IMR-90 (cell line): ENCODE results near the gene MRPL33. TPM values are rescaled to one million over a fixed set of nuclear protein-coding genes. Genes with fewer than 3 reads are reported as not detected.

ENCODE experiments used
- ATAC-seq: fragments of 200-7000 bp; cut with Tn5 transposase; 2 replicates; pipeline ENCODE4 v1.9.1; 2020; ENCODE audit warnings: low read depth, mild to moderate bottlenecking, moderate library complexity
- BruUV-seq: library from RNA; stranded (reverse); fragments of 400-500 nt; replicated peaks from 2 replicates; lab custom pipeline; 2021; lab: Mats Ljungman, UMichigan
- CTCF ChIA-PET: fragments of 300-600 bp; formaldehyde crosslinking; extraction: SDS; loops from one replicate; lab custom pipeline; 2021; ENCODE audit warnings: antibody characterized with exemption; lab: Yijun Ruan, JAX
- POLR2A ChIA-PET: fragments of 300-600 bp; sonication (Branson Sonifier 250); formaldehyde crosslinking; loops from one replicate; lab custom pipeline; 2022; ENCODE audit warnings: antibody characterized with exemption; ENCODE audit not compliant: unreplicated experiment; lab: Charles Lee
- DNase-seq: peaks from one replicate; pipeline ENCODE4 v3.0.0; 2013
- H2AFZ ChIP-seq: replicated peaks from 2 replicates; pipeline ENCODE3; 2013; ENCODE audit warnings: low read length, mild to moderate bottlenecking; ENCODE audit not compliant: poor library complexity
- H2AK5ac ChIP-seq: 2 replicates; pipeline ENCODE4 v1.6.1; 2013; ENCODE audit warnings: low read depth, low read length, inconsistent platforms
- H2AK9ac ChIP-seq: replicated peaks from 2 replicates; pipeline ENCODE3; 2013; ENCODE audit warnings: mild to moderate bottlenecking, low read depth, low read length, moderate library complexity; ENCODE audit not compliant: poor library complexity
- H2BK120ac ChIP-seq: 2 replicates; pipeline ENCODE4 v1.6.1; 2013; ENCODE audit warnings: low read depth, low read length, inconsistent platforms
- H2BK15ac ChIP-seq: 3 replicates; pipeline ENCODE4 v1.6.1; 2013; ENCODE audit warnings: low read depth, low read length, inconsistent platforms
- H2BK20ac ChIP-seq: 2 replicates; pipeline ENCODE4 v1.6.1; 2013; ENCODE audit warnings: low read depth, mild to moderate bottlenecking, inconsistent platforms, low read length, moderate library complexity
- H2BK5ac ChIP-seq: 2 replicates; pipeline ENCODE4 v1.6.1; 2013; ENCODE audit warnings: mild to moderate bottlenecking, low read depth, low read length, inconsistent platforms; ENCODE audit not compliant: poor library complexity, severe bottlenecking
- H3K14ac ChIP-seq: replicated peaks from 2 replicates; pipeline ENCODE4 v1.6.1; 2013; ENCODE audit warnings: low read depth, low read length, inconsistent platforms
- H3K18ac ChIP-seq: 2 replicates; pipeline ENCODE4 v1.6.1; 2013; ENCODE audit warnings: low read depth, low read length, control low read depth
- H3K23ac ChIP-seq: 2 replicates; pipeline ENCODE4 v1.6.1; 2013; ENCODE audit warnings: low read depth, low read length, inconsistent platforms
- H3K27ac ChIP-seq: 2 replicates; pipeline ENCODE4 v1.5.1; 2013; ENCODE audit warnings: mild to moderate bottlenecking, control low read depth, low read length; ENCODE audit not compliant: insufficient read depth
- H3K27me3 ChIP-seq: 2 replicates; pipeline ENCODE4 v1.6.1; 2013; ENCODE audit warnings: low read length; ENCODE audit not compliant: control insufficient read depth, insufficient read depth
- H3K36me3 ChIP-seq: 2 replicates; pipeline ENCODE4 v1.6.1; 2013; ENCODE audit warnings: low read length, mixed read lengths; ENCODE audit not compliant: control insufficient read depth, insufficient read depth
- H3K4ac ChIP-seq: 2 replicates; pipeline ENCODE4 v1.6.1; 2013; ENCODE audit warnings: low read depth, low read length, inconsistent platforms
- H3K4me1 ChIP-seq: 2 replicates; pipeline ENCODE4 v1.6.1; 2013; ENCODE audit warnings: low read length, mixed read lengths; ENCODE audit not compliant: control insufficient read depth, insufficient read depth
- H3K4me2 ChIP-seq: 2 replicates; pipeline ENCODE4 v1.6.1; 2013; ENCODE audit warnings: low read depth, mild to moderate bottlenecking, control low read depth, low read length, moderate library complexity
- H3K4me3 ChIP-seq: 2 replicates; pipeline ENCODE4 v1.5.1; 2013; ENCODE audit warnings: low read depth, mild to moderate bottlenecking, control low read depth, low read length, moderate library complexity; ENCODE audit not compliant: insufficient read depth
- H3K56ac ChIP-seq: 2 replicates; pipeline ENCODE4 v1.6.1; 2013; ENCODE audit warnings: low read length, inconsistent platforms; ENCODE audit not compliant: insufficient read depth; ENCODE audit errors: extremely low read depth
- H3K79me1 ChIP-seq, 2 experiments: 2 replicates each; pipeline ENCODE4 v1.6.1; 2013; ENCODE audit warnings: low read length in 2 of 2, inconsistent platforms in 1 of 2, low read depth in 1 of 2
- H3K9ac ChIP-seq: 2 replicates; pipeline ENCODE4 v1.6.1; 2013; ENCODE audit warnings: low read depth, low read length, control low read depth
- H3K9me1 ChIP-seq: 2 replicates; pipeline ENCODE4 v1.6.1; 2013; ENCODE audit warnings: low read length, inconsistent platforms; ENCODE audit not compliant: insufficient read depth
- H3K9me3 ChIP-seq: 2 replicates; pipeline ENCODE4 v1.6.1; 2013; ENCODE audit warnings: low read length; ENCODE audit not compliant: control insufficient read depth, insufficient read depth
- H4K20me1 ChIP-seq: 2 replicates; pipeline ENCODE4 v1.6.1; 2013; ENCODE audit warnings: low read length, inconsistent platforms; ENCODE audit not compliant: insufficient read depth
- H4K5ac ChIP-seq: 2 replicates; pipeline ENCODE4 v1.6.1; 2013; ENCODE audit warnings: mild to moderate bottlenecking, low read depth, low read length, control low read depth
- H4K8ac ChIP-seq, 2 experiments: 2 replicates each; pipeline ENCODE4 v1.6.1; 2013; ENCODE audit warnings: low read depth in 2 of 2, low read length in 2 of 2, control low read depth in 1 of 2, inconsistent platforms in 1 of 2
- H4K91ac ChIP-seq: 2 replicates; pipeline ENCODE4 v1.6.1; 2013; ENCODE audit warnings: low read depth, low read length, inconsistent platforms; ENCODE audit not compliant: insufficient read depth
- BHLHE40 ChIP-seq: fragments of 150-350 bp; IDR thresholded peaks from 2 replicates; pipeline ENCODE4 v1.6.1; 2016; ENCODE audit warnings: mild to moderate bottlenecking, low read depth, low read length
- CEBPB ChIP-seq: IDR thresholded peaks from 2 replicates; pipeline ENCODE4 v1.6.1; 2012; ENCODE audit warnings: low read depth, low read length, improper control_type of control experiment
- CHD1 ChIP-seq: IDR thresholded peaks from 2 replicates; pipeline ENCODE4 v1.6.1; 2012; ENCODE audit warnings: low read depth, low read length, improper control_type of control experiment
- FOS ChIP-seq: fragments of 150-350 bp; IDR thresholded peaks from 2 replicates; pipeline ENCODE4 v1.6.1; 2016; ENCODE audit warnings: low read depth, low read length
- MAFK ChIP-seq: IDR thresholded peaks from 2 replicates; pipeline ENCODE4 v1.6.1; 2012; ENCODE audit warnings: low read depth, low read length, improper control_type of control experiment
- MAZ ChIP-seq: IDR thresholded peaks from 2 replicates; pipeline ENCODE4 v1.6.1; 2012; ENCODE audit warnings: low read depth, mild to moderate bottlenecking, low read length, improper control_type of control experiment, moderate library complexity, borderline replicate concordance
- MXI1 ChIP-seq: IDR thresholded peaks from 2 replicates; pipeline ENCODE4 v1.6.1; 2012; ENCODE audit warnings: low read depth, mild to moderate bottlenecking, low read length, moderate library complexity, borderline replicate concordance
- POLR2A ChIP-seq: IDR thresholded peaks from 2 replicates; pipeline ENCODE4 v1.6.1; 2012; ENCODE audit warnings: mild to moderate bottlenecking, low read depth, low read length
- RAD21 ChIP-seq: IDR thresholded peaks from 2 replicates; pipeline ENCODE4 v1.6.1; 2012; ENCODE audit warnings: low read length, improper control_type of control experiment
- RCOR1 ChIP-seq: IDR thresholded peaks from 2 replicates; pipeline ENCODE4 v1.6.1; 2012; ENCODE audit warnings: mild to moderate bottlenecking, low read length, improper control_type of control experiment; ENCODE audit not compliant: insufficient replicate concordance
- SMC3 ChIP-seq: fragments of 150-350 bp; IDR thresholded peaks from 2 replicates; pipeline ENCODE4 v1.6.1; 2016; ENCODE audit warnings: low read depth, mild to moderate bottlenecking, antibody characterized with exemption, low read length, moderate library complexity
- WGBS, 2 experiments: methylation state at CpG; one replicate each; pipeline versions ENCODE4 v1.1.5 to v1.1.7; 2013; ENCODE audit warnings: missing lambda C conversion rate in 2 of 2; ENCODE audit not compliant: insufficient read length in 1 of 2; ENCODE audit errors: extremely low coverage in 2 of 2; 5-methylcytosine and 5-hydroxymethylcytosine counted together
- dilution Hi-C: fragments of 300-500 bp; cut with HindIII; formaldehyde crosslinking; loops from one replicate; pipeline ENCODE4 v1.14.3; 2018; ENCODE audit warnings: low sequenced_read_pairs; ENCODE audit not compliant: unreplicated experiment
- in situ Hi-C: fragments of 300-500 bp; cut with MboI; formaldehyde crosslinking; loops from 3 replicates; pipeline ENCODE4 v1.14.3; 2019; ENCODE audit warnings: low sequenced_read_pairs, inconsistent platforms, mixed read lengths
- intact Hi-C: fragments of 100-400 bp; cut with micrococcal nuclease; formaldehyde crosslinking; loops from 2 replicates; pipeline ENCODE4 v1.10.0; 2022
- polyA plus RNA-seq, 3 experiments: library from polyadenylated mRNA; depleted of rRNA; stranded (reverse); fragments of >200 nt; gene quantifications; 2 replicates each; pipeline ENCODE4 v1.2.3, GENCODE V29; 2012; ENCODE audit warnings: low replicate concordance in 1 of 3
- total RNA-seq: library from RNA; depleted of rRNA; stranded (reverse); fragments of >200 nt; gene quantifications from 2 replicates; pipeline ENCODE4 v1.2.3, GENCODE V29; 2012
- TF ChIP-seq, protein P1 (sequence below): fragments of 150-350 bp; IDR thresholded peaks from 2 replicates; pipeline ENCODE4 v1.6.1; 2017; ENCODE audit warnings: mild to moderate bottlenecking, antibody characterized with exemption, low read length, low read depth
- TF ChIP-seq, protein P2 (sequence below): fragments of 150-350 bp; IDR thresholded peaks from 2 replicates; pipeline ENCODE4 v1.6.1; 2016; ENCODE audit warnings: low read depth, mild to moderate bottlenecking, low read length, moderate library complexity, borderline replicate concordance
- TF ChIP-seq, protein P3 (sequence below): conservative IDR thresholded peaks from 2 replicates; pipeline ENCODE4 v1.5.1; 2012; ENCODE audit warnings: mild to moderate bottlenecking, low read depth, low read length, improper control_type of control experiment

Gene MRPL33
- total and polyA plus RNA-seq, 2 of the 4 experiments (the other 2 are of a cell fraction): 13.3 to 101 TPM

DNA sequence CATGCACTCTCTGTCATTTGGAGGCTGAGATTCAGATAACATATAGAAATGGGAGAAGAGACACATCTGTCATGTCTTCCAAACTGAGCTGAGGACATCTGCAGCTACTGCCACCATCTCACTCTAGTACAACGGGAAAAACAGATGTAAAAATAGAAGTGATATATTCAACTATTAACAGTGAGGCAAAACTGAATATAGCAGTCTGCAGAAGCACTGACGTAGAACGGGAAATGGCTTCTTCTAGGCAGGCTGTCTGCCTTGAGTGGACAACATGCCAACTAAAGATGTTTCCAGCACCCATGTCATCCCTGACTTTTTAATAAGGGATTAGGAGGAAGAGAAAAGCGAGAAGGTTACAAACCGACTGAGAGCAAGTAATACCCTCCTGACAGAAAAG, 51.6 kb downstream of the MRPL33 start:
- intact Hi-C loops (no loop called here), in situ Hi-C loops (no loop called here), dilution Hi-C loops (no loop called here)
- H2BK15ac ChIP-seq: no peak overlapping the region
- no peaks in the 10 kb centered on the region for H3K4me1 ChIP-seq
- no TSS peak for BruUV-seq
- H2AK5ac ChIP-seq: no peak overlapping the region
- H2AFZ ChIP-seq: no peak overlapping the region
- POLR2A ChIA-PET: no interaction called here
- H3K4ac ChIP-seq: no peak overlapping the region
- no peak for TF ChIP-seq CEBPB
- TF ChIP-seq, protein P1, sequence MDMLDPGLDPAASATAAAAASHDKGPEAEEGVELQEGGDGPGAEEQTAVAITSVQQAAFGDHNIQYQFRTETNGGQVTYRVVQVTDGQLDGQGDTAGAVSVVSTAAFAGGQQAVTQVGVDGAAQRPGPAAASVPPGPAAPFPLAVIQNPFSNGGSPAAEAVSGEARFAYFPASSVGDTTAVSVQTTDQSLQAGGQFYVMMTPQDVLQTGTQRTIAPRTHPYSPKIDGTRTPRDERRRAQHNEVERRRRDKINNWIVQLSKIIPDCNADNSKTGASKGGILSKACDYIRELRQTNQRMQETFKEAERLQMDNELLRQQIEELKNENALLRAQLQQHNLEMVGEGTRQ: no peak
- TF ChIP-seq RAD21: no peak
- no peak for TF ChIP-seq BHLHE40
- no peak for TF ChIP-seq RCOR1
- no peak for TF ChIP-seq MAZ
- no peak for TF ChIP-seq CHD1
- TF ChIP-seq FOS: no peak
- no peak for TF ChIP-seq SMC3
- TF ChIP-seq, protein P2, sequence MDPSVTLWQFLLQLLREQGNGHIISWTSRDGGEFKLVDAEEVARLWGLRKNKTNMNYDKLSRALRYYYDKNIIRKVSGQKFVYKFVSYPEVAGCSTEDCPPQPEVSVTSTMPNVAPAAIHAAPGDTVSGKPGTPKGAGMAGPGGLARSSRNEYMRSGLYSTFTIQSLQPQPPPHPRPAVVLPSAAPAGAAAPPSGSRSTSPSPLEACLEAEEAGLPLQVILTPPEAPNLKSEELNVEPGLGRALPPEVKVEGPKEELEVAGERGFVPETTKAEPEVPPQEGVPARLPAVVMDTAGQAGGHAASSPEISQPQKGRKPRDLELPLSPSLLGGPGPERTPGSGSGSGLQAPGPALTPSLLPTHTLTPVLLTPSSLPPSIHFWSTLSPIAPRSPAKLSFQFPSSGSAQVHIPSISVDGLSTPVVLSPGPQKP: no peak
- no peak for TF ChIP-seq MXI1
- TF ChIP-seq, protein P3, sequence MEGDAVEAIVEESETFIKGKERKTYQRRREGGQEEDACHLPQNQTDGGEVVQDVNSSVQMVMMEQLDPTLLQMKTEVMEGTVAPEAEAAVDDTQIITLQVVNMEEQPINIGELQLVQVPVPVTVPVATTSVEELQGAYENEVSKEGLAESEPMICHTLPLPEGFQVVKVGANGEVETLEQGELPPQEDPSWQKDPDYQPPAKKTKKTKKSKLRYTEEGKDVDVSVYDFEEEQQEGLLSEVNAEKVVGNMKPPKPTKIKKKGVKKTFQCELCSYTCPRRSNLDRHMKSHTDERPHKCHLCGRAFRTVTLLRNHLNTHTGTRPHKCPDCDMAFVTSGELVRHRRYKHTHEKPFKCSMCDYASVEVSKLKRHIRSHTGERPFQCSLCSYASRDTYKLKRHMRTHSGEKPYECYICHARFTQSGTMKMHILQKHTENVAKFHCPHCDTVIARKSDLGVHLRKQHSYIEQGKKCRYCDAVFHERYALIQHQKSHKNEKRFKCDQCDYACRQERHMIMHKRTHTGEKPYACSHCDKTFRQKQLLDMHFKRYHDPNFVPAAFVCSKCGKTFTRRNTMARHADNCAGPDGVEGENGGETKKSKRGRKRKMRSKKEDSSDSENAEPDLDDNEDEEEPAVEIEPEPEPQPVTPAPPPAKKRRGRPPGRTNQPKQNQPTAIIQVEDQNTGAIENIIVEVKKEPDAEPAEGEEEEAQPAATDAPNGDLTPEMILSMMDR: no peak
- no peak for TF ChIP-seq POLR2A
- TF ChIP-seq MAFK: no peak
- no peaks in the 10 kb centered on the region for H3K36me3 ChIP-seq
- no peak overlapping the region for H4K8ac ChIP-seq
- WGBS, 2 experiments: no CpG with 5 or more reads among the region's 5 CpGs
- H4K5ac ChIP-seq: no peak overlapping the region
- no peak overlapping the region for H4K91ac ChIP-seq
- no peak overlapping the region for H3K9ac ChIP-seq
- no peak overlapping the region for H3K18ac ChIP-seq
- no peak overlapping the region for H3K27ac ChIP-seq
- H4K20me1 ChIP-seq: no peaks in the 10 kb centered on the region
- no peak for DNase-seq
- CTCF ChIA-PET: no interaction called here
- H3K9me3 ChIP-seq: no peaks in the 10 kb centered on the region
- no peak overlapping the region for H3K4me2 ChIP-seq
- H3K23ac ChIP-seq: no peak overlapping the region
- H2AK9ac ChIP-seq: no peak overlapping the region
- no peak for ATAC-seq
- H3K9me1 ChIP-seq: no peaks in the 10 kb centered on the region
- no peak overlapping the region for H2BK5ac ChIP-seq
- H3K79me1 ChIP-seq: no peaks in the 10 kb centered on the region
- no peaks in the 10 kb centered on the region for H3K27me3 ChIP-seq
- H2BK120ac ChIP-seq: no peak overlapping the region
- no peak overlapping the region for H3K4me3 ChIP-seq
- no peak overlapping the region for H2BK20ac ChIP-seq
- H3K14ac ChIP-seq: no peak overlapping the region
- H3K56ac ChIP-seq: no peak overlapping the region
